SKM-1 treated with dmso at 0.1 percent for 144 hours (cell line): ENCODE results near the gene ABCC10.
"Not testable (repeated sequence)": the region's sequence is repeated elsewhere in the genome, so short reads cannot be mapped to it uniquely, and the experiment has no call there.

Experiments used
- DNase-seq: peaks from one replicate; lab custom pipeline; 2025; ENCODE audit not compliant: unreplicated experiment; lab: John Stamatoyannopoulos, UW

Gene ABCC10

DNA sequence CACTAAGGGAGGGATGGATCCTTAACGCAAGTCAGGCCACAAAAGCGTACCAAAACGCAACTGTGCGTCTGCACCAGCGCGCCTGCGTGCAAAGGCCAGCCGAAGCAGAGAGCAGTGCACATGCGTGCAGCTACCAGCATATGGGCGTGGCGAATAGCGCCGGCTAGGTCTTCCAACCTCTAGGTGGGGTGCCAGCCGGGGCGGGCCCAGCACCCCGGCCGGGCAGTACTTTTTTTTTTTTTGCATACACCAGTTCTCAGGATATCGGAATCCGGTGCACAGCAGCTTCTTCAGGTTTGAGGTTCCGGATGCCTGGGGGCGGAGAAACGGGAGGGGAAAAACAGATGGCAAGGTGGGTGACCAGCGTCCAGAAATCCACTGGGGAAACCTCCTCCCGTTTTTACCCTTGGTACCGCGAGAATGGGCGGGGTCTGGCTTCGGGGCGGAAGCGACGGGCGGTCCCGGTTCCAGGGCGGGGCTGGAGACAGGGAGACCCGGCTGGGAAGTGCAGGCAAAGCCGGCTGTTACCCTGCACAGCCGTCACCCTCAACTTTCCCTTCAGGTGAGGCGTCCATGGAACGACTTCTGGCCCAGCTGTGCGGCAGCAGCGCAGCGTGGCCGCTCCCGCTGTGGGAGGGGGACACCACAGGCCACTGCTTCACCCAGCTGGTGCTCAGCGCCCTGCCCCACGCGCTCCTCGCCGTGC, at the start of gene ABCC10:
Gene ABCC10 (plus strand): TSS at position 136 of the 706 bp plus-strand sequence. CDS start 438 bp downstream, at position 574.
- DNase-seq, result peak; percentile 83

- DNase-seq, result no peak
These were observed 49.6 kb upstream of the ABCC10 start for GRCh38 chr6:43377710-43378229.

- DNase-seq, result no peak
These were observed 48.7 kb upstream of the ABCC10 start for GRCh38 chr6:43378631-43379030.

GRCh38 chr6:43380858-43381257, 46.5 kb upstream of the ABCC10 start:
- DNase-seq, result not testable (repeated sequence)

- no peak for DNase-seq
These were observed 44.2 kb upstream of the ABCC10 start for GRCh38 chr6:43383021-43383667.

DNA sequence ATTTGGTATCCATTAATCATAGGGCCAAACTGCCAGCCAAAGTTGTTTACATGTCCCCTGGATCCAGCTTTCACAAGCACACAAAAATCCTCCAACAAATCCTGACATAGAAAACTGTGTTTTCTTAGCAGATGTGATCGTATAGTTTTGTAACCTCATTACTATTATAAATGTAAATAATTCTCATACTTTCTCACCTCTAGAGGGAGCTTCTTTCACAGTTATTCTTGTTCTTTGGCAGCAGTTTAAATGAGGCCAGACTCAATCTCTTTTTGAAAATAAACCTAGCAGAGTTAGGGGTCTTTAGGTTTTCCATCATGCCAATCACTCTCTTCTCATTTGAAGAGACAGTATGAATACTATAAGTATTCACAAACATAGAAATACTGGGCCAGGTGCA, 40.8 kb upstream of the ABCC10 start:
- DNase-seq, result no peak

- DNase-seq, result no peak
These were observed 37.5 kb upstream of the ABCC10 start for GRCh38 chr6:43389730-43390295.

GRCh38 chr6:43390753-43391439, 36.4 kb upstream of the ABCC10 start:
- not testable (repeated sequence) for DNase-seq

DNA sequence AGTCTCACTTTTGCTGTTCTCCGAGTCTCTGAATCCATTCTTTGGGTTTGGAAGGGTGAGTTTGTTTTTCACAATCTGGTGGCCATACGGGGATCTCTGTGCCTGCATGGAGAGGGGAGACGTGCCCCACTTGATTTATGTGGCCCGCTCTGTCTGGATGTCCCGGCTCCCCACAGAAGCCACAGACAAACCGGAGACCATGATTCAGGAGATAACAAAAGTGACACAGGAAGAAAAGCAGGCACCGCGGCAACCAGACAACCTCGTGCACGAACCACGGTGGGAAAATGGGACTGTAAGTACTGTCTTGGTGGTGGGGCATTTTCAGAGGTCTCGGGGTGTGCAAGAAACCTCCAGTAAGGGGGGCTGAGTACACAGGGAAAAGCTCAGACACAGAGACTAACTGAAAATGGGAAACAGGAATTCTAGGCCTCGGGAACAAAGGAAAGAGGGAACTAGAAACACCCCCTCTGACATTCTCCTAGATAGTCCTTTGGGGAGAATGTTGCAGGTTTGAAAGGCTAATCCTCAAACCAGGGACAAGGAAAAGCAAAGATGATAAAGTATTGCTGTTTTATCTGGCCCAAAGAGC, 35.8 kb upstream of the ABCC10 start:
- DNase-seq, result no peak

- DNase-seq, result not testable (repeated sequence)
These were observed 34.2 kb upstream of the ABCC10 start for GRCh38 chr6:43393133-43393532.

DNA sequence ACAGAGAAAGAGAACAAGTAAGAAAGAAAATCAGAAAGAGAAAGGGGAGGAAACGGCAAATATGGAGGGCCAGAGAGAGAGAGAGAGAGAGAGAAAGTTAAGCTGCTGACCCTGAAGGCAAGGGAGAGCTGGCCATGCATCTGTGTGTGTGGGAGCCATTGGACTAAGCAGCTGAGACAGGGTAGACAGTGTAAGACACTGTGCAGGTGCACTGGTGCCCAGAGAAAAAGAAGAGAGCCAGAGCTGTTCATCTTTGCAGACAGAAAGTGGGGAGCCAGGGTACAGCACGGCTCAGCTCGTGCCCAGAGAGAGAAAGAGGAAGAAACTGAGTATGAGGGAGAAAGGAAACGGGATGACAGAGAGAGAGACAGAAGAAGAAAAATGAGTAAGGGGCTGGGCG, 33.7 kb upstream of the ABCC10 start:
- no peak for DNase-seq

GRCh38 chr6:43394982-43395381, 32.4 kb upstream of the ABCC10 start:
- DNase-seq, result no peak

GRCh38 chr6:43395776-43396175, 31.6 kb upstream of the ABCC10 start:
- no peak for DNase-seq

DNA sequence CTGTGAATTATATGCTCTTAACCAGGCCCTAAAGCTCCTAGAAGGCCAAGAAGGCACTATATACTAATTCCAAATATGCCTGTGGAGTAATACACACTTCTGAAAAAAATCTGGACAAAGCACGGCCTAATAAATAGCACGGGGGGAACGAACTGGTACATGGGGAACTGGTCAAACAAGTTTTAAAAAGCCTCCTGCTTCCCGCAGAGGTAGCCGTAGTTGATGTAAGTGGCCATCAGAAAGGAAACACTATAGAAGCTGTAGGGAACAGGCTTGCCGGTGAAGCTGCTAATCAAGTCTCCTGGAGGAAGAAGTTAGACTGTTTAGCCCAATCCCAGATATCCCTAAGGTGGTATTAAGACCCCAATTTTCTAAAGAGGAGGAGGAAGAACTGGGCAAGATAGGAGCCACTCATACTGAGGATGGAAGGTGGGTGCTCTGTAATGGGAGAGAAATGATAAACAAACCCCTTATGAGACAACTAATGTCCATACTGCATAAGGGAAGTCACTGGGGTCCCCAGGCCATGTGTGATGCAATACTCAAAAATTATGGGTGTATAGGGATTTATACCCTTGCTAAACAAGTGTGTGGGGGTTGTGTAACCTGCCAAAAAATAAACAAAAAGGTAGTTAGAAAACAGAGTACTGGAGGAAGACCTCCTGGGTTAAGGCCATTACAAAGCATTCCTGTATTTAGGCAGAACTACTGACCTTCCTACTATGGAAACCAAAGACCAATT, 30.8 kb upstream of the ABCC10 start:
- DNase-seq, result no peak

DNA sequence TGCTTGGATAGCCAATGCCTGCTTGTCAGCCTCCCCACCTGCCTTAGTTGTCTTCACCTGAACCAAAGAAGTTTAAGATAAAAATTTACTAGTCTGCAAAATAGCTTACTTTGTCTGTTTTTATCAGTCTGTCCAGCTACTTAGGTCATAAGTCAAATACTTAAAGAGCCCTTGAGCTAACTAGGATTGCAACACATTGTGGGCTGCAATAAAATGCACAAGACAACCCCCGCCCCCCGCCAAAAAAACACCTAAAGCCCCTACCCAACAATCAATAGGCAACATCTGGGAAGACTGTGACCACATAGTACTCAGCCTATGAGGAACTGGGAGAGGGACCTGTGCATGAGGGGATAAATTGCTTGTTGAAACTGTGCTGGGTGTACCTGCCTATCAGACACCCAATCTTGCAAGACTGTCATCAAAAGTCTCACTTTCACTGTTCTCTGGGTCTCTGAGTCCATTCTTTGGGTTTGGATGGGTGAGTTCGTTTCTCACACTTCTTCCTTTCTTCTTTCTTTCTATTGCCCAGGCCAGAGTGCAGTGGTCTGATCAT, 27.3 kb upstream of the ABCC10 start:
- no peak for DNase-seq

GRCh38 chr6:43401730-43402129, 25.6 kb upstream of the ABCC10 start:
- no peak for DNase-seq

DNA sequence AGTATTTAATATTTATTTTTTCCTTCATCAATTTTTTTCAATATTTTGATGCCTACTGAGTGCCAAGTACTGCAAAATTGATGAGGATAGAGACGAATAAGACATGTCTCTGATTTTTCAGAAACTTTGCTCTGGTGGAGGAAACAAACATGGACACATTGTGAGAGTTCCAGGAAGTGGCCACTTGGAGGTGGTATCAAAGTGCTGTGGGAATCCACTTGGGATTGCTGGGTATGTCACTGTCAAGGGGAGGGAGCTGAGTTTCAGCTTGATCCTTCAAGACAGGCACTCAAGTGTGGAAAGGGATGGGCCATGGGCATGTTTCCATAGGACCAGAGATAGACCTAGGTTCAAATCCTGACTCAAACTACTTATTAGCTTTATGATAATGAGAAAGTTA, 24.5 kb upstream of the ABCC10 start:
- DNase-seq, result no peak

- no peak for DNase-seq
These were observed 22.0 kb upstream of the ABCC10 start for GRCh38 chr6:43405354-43405753.

- DNase-seq, result no peak
These were observed 20.0 kb upstream of the ABCC10 start for GRCh38 chr6:43407296-43407695.

DNA sequence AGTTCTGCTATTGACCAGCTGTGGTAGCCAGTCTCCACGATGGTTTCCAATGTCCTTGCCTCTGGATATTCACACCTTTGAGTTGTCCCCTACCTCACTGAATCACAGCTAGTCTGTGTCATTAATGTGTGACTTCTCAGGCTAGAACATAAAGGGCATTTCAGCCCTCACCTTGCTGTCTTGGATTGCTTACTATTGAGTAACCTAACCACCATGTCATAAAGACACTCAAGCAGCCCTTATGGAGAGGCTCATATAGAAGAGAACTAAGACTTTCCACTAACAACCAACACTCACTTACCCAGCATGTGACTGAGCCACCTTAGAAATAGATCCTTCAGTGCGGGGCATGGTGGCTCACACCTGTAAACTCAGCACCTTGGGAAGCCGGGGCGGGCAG, 19.1 kb upstream of the ABCC10 start:
- no peak for DNase-seq
